CD14-positive monocyte (primary cell): ENCODE results near the gene SRF. TPM values are rescaled to one million over a fixed set of nuclear protein-coding genes. Genes with fewer than 3 reads are reported as not detected.
"Not testable (repeated sequence)": the region's sequence is repeated elsewhere in the genome, so short reads cannot be mapped to it uniquely, and the experiment has no call there.

Source experiments
- DNase-seq, 3 donors: peaks; one replicate each; pipeline ENCODE4 v3.0.0-alpha.2; 2011 to 2022
- H2AFZ ChIP-seq: 2 replicates; pipeline ENCODE4 v1.6.0; 2012; ENCODE audit warnings: mild to moderate bottlenecking, low read depth, low read length, inconsistent platforms; ENCODE audit not compliant: insufficient read depth, poor library complexity, severe bottlenecking
- H3K27ac ChIP-seq, 2 donors: 1 replicate in 1 of 2; 2 replicates in 1 of 2; pipeline ENCODE4 v1.5.1; 2012 to 2013; ENCODE audit warnings: low read length in 2 of 2, control low read depth in 1 of 2, inconsistent platforms in 1 of 2, low read depth in 1 of 2, mild to moderate bottlenecking in 1 of 2
- H3K27me3 ChIP-seq, 2 donors: one replicate each; pipeline versions ENCODE4 v1.6.0 to v1.6.1; 2011 to 2013; ENCODE audit warnings: low read length in 2 of 2; ENCODE audit not compliant: control insufficient read depth in 2 of 2, insufficient read depth in 2 of 2
- H3K36me3 ChIP-seq, 2 donors: replicated peaks in 1 of 2; 1 replicate in 1 of 2; 2 replicates in 1 of 2; pipeline versions ENCODE4 v1.5.1 to v1.6.1; 2012 to 2013; ENCODE audit warnings: low read length in 2 of 2, control low read depth in 1 of 2, inconsistent platforms in 1 of 2, mild to moderate bottlenecking in 1 of 2; ENCODE audit not compliant: insufficient read depth in 2 of 2, control insufficient read depth in 1 of 2
- H3K4me1 ChIP-seq, 2 donors: 1 replicate in 1 of 2; 2 replicates in 1 of 2; pipeline versions ENCODE4 v1.5.1 to v1.6.1; 2012 to 2013; ENCODE audit warnings: low read length in 2 of 2, control low read depth in 1 of 2, inconsistent platforms in 1 of 2, mild to moderate bottlenecking in 1 of 2, moderate library complexity in 1 of 2; ENCODE audit not compliant: insufficient read depth in 2 of 2, control insufficient read depth in 1 of 2
- H3K4me2 ChIP-seq: replicated peaks from 2 replicates; pipeline ENCODE3; 2012; ENCODE audit warnings: low read length, moderate library complexity, mild to moderate bottlenecking; ENCODE audit not compliant: poor library complexity, severe bottlenecking; ENCODE audit errors: extremely low read depth
- H3K4me3 ChIP-seq, 3 experiments: fragments of 200-600 bp in 1 of 3; sonication (generic) in 1 of 3; replicated peaks in 1 of 3; 1 replicate in 2 of 3; 2 replicates in 1 of 3; pipeline ENCODE4 v1.5.1; 2011 to 2013; ENCODE audit warnings: low read length in 3 of 3, mild to moderate bottlenecking in 3 of 3, control low read depth in 2 of 3, low read depth in 2 of 3, inconsistent platforms in 1 of 3, moderate library complexity in 1 of 3
- H3K79me2 ChIP-seq: 2 replicates; pipeline ENCODE4 v1.6.0; 2012; ENCODE audit warnings: mild to moderate bottlenecking, control low read depth, inconsistent platforms, low read length, moderate library complexity; ENCODE audit not compliant: insufficient read depth
- H3K9ac ChIP-seq: 2 replicates; pipeline ENCODE4 v1.6.0; 2017; ENCODE audit warnings: low read length, mild to moderate bottlenecking; ENCODE audit not compliant: insufficient read depth, poor library complexity, severe bottlenecking
- H3K9me3 ChIP-seq, 2 donors: replicated peaks in 1 of 2; 1 replicate in 1 of 2; 2 replicates in 1 of 2; pipeline versions ENCODE4 v1.5.1 to v1.6.1; 2012 to 2013; ENCODE audit warnings: low read length in 2 of 2, control low read depth in 1 of 2; ENCODE audit not compliant: control insufficient read depth in 1 of 2, insufficient read depth in 1 of 2
- H4K20me1 ChIP-seq: 2 replicates; pipeline ENCODE4 v1.6.0; 2012; ENCODE audit warnings: mild to moderate bottlenecking, low read length, control low read depth, moderate library complexity; ENCODE audit not compliant: insufficient read depth
- H3K27ac Mint-ChIP-seq, 7 donors: one replicate each; pipeline ENCODE4 v1.8.0; 2020; ENCODE audit warnings: mild to moderate bottlenecking in 7 of 7, mixed read lengths in 7 of 7, moderate library complexity in 6 of 7, inconsistent platforms in 2 of 7
- H3K27me3 Mint-ChIP-seq, 3 donors: one replicate each; pipeline ENCODE4 v1.8.0; 2021 to 2022; ENCODE audit warnings: low read depth in 3 of 3, mild to moderate bottlenecking in 3 of 3, mixed read lengths in 3 of 3, moderate library complexity in 3 of 3, inconsistent platforms in 1 of 3
- H3K36me3 Mint-ChIP-seq, 2 donors: one replicate each; pipeline ENCODE4 v1.8.0; 2020; ENCODE audit warnings: mixed read lengths in 2 of 2, inconsistent platforms in 1 of 2, mild to moderate bottlenecking in 1 of 2
- H3K4me1 Mint-ChIP-seq: one replicate; pipeline ENCODE4 v1.8.0; 2020; ENCODE audit warnings: mild to moderate bottlenecking, mixed read lengths
- H3K4me3 Mint-ChIP-seq, 2 donors: one replicate each; pipeline ENCODE4 v1.8.0; 2020; ENCODE audit warnings: mild to moderate bottlenecking in 2 of 2, mixed read lengths in 2 of 2, moderate library complexity in 1 of 2
- H3K9me3 Mint-ChIP-seq, 7 donors: one replicate each; pipeline ENCODE4 v1.8.0; 2020 to 2022; ENCODE audit warnings: mixed read lengths in 7 of 7, mild to moderate bottlenecking in 6 of 7, moderate library complexity in 6 of 7, inconsistent platforms in 2 of 7
- CTCF ChIP-seq: fragments of 200-600 bp; IDR thresholded peaks from one replicate; pipeline ENCODE4 v1.8.0; 2022; ENCODE audit warnings: antibody characterized with exemption, mild to moderate bottlenecking
- WGBS: methylation state at CpG from one replicate; pipeline ENCODE4 v1.1.5; 2013; ENCODE audit warnings: missing lambda C conversion rate; ENCODE audit not compliant: insufficient coverage; 5-methylcytosine and 5-hydroxymethylcytosine counted together
- intact Hi-C, 2 donors: fragments of 100-400 bp; cut with micrococcal nuclease; formaldehyde crosslinking; loops; one replicate each; pipeline versions ENCODE4 v1.15.0 to v1.15.1; 2023
- polyA plus RNA-seq, 3 donors: library from polyadenylated mRNA; depleted of rRNA in 1 of 3; unstranded in 2 of 3; stranded (reverse) in 1 of 3; fragments of 300-500 nt in 2 of 3; fragments of >200 nt in 1 of 3; fragmentation: Illumina TruSeq in 2 of 3; gene quantifications; 1 replicate in 2 of 3; 2 replicates in 1 of 3; pipeline ENCODE4 v1.2.3, GENCODE V29; 2012 to 2021

SRF gene
- polyA plus RNA-seq, 3 donors = 3.6 to 26.9 (median 3.8) TPM

- Histone ChIP-seq H3K4me3 (no peak overlapping the region), H4K20me1 (no peaks in the 10 kb centered on the region), H3K4me1 (peaks cover under 1 to 2% of the 10 kb centered on the region in 2 donors), H2AFZ (no peak overlapping the region), H3K27me3 (no peaks in the 10 kb centered on the region), H3K4me2 (no peak overlapping the region), H3K27ac (no peak overlapping the region), H3K9me3 (no peaks in the 10 kb centered on the region), H3K9ac (no peak overlapping the region), H3K36me3 (no peaks in the 10 kb centered on the region), H3K79me2 (no peaks in the 10 kb centered on the region)
- Mint-ChIP-seq H3K27me3 (no peaks in the 10 kb centered on the region), H3K4me3 (no peak overlapping the region), H3K9me3 (no peaks in the 10 kb centered on the region), H3K27ac (no peak overlapping the region), H3K36me3 (no peaks in the 10 kb centered on the region), H3K4me1 (peaks cover 1% of the 10 kb centered on the region)
- intact Hi-C loops = no loop called here
- no peak for TF ChIP-seq CTCF
- DNase-seq = no peak
- WGBS = 100% methylated on average over 1 of the region's 3 CpGs
Observed at GRCh38 chr6:43138267-43138666, 32.8 kb upstream of the SRF start.

DNA sequence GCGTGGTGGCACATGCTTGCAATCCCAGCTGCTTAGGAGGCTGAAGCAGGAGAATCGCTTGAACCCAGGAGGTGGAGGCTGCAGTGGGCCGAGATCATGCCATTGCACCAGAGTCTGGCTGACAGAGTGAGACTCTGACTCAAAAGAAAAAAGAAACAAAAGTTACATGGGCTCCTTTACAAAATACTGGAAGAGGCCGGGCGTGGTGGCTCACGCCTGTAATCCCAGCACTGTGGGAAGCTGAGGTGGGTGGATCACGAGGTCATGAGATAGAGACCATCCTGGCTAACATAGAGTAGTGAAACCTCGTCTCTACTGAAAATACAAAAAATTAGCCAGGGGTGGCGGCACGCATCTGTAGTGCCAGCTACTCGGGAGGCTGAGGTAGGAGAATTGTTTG is 31.1 kb upstream of the SRF start:
- H3K79me2 ChIP-seq, H3K9me3 Mint-ChIP-seq, H3K27me3 ChIP-seq, H3K36me3 Mint-ChIP-seq, H4K20me1 ChIP-seq, H2AFZ ChIP-seq, H3K4me3 ChIP-seq, H3K9ac ChIP-seq, H3K4me1 ChIP-seq, H3K9me3 ChIP-seq, H3K4me3 Mint-ChIP-seq, H3K4me2 ChIP-seq, H3K4me1 Mint-ChIP-seq, H3K36me3 ChIP-seq, H3K27ac ChIP-seq, DNase-seq, H3K27me3 Mint-ChIP-seq: not testable (repeated sequence)
- intact Hi-C loops = loop anchor here (5.0 kb wide), 2 partner anchors 133 to 238 kb away; no protein-coding TSS in a partner anchor
- 96% methylated on average over 11 of the region's 11 CpGs for WGBS
- H3K27ac Mint-ChIP-seq = peak overlapping the region in 1 of 7 donors; percentile 3
